ENCODE measurements around the gene HOMER1. TPM values are rescaled to one million over a fixed set of nuclear protein-coding genes. Genes with fewer than 3 reads are reported as not detected.

The HOMER1 gene
- total and polyA plus RNA-seq, 2 of the 4 experiments (the other 2 are of a cell fraction) = 1.9 to 6.8 TPM

- Histone ChIP-seq H3K36me3 (ENCODE audit: control insufficient read depth, insufficient read depth, low read length) (no peaks in the 10 kb centered on the region), H3K18ac (ENCODE audit: low read depth, low read length) (no peak overlapping the region), H3K27ac (ENCODE audit: insufficient read depth, low read length) (no peak overlapping the region), H2AK9ac (replicated peaks; ENCODE audit: low read depth, low read length, poor library complexity) (no peak overlapping the region), H2BK20ac (ENCODE audit: low read depth, low read length) (no peak overlapping the region), H3K9ac (ENCODE audit: low read depth, low read length) (no peak overlapping the region), H3K79me1 (ENCODE audit: low read depth in 1 of 2, low read length in 2 of 2) (no peaks in the 10 kb centered on the region), H3K14ac (replicated peaks; ENCODE audit: low read depth, low read length) (no peak overlapping the region), H2AFZ (replicated peaks; ENCODE audit: low read length, poor library complexity) (no peak overlapping the region), H2BK120ac (ENCODE audit: low read depth, low read length) (no peak overlapping the region), H4K5ac (ENCODE audit: low read depth, low read length) (no peak overlapping the region), H3K27me3 (ENCODE audit: control insufficient read depth, insufficient read depth, low read length) (0 out of 2 replicates have a peak, but pooled peaks cover 2% of the 10 kb centered on the region), H2BK15ac (ENCODE audit: low read depth, low read length) (no peak overlapping the region), H3K4me1 (ENCODE audit: control insufficient read depth, insufficient read depth, low read length) (peaks cover 1% of the 10 kb centered on the region), H4K91ac (ENCODE audit: insufficient read depth, low read depth, low read length) (no peak overlapping the region), H3K23ac (ENCODE audit: low read depth, low read length) (no peak overlapping the region), H4K8ac (ENCODE audit: low read depth in 2 of 2, low read length in 2 of 2) (no peak overlapping the region), H4K20me1 (ENCODE audit: insufficient read depth, low read length) (no peaks in the 10 kb centered on the region), H3K4me3 (ENCODE audit: insufficient read depth, low read depth, low read length) (no peak overlapping the region), H2AK5ac (ENCODE audit: low read depth, low read length) (no peak overlapping the region), H3K9me3 (ENCODE audit: control insufficient read depth, insufficient read depth, low read length) (no peaks in the 10 kb centered on the region), H3K4me2 (ENCODE audit: low read depth, low read length) (no peak overlapping the region), H2BK5ac (ENCODE audit: low read depth, low read length, poor library complexity, severe bottlenecking) (no peak overlapping the region), H3K9me1 (ENCODE audit: insufficient read depth, low read length) (peaks cover 7% of the 10 kb centered on the region; the same call in 1 of the 2 replicates), H3K56ac (ENCODE audit: extremely low read depth, insufficient read depth, low read length) (no peak overlapping the region), H3K4ac (ENCODE audit: low read depth, low read length) (no peak overlapping the region)
- dilution Hi-C loops (cut with HindIII; ENCODE audit: low sequenced_read_pairs, unreplicated experiment) (no loop called here), intact Hi-C loops (cut with micrococcal nuclease) (loop anchor here (5.0 kb wide), 1 partner anchor 525 kb away; no protein-coding TSS in a partner anchor), in situ Hi-C loops (cut with MboI; ENCODE audit: low sequenced_read_pairs) (no loop called here)
- no TSS peak for BruUV-seq (replicated peaks)
- no peak for ATAC-seq (ENCODE audit: low read depth)
- TF ChIP-seq SMC3 (IDR thresholded peaks at IDR 0.05; ENCODE audit: low read depth, low read length) = no peak
- no peak for TF ChIP-seq CEBPB (IDR thresholded peaks at IDR 0.05; ENCODE audit: low read depth, low read length)
- TF ChIP-seq BHLHE40 (IDR thresholded peaks at IDR 0.05; ENCODE audit: low read depth, low read length) = no peak
- TF ChIP-seq MAFK (IDR thresholded peaks at IDR 0.05; ENCODE audit: low read depth, low read length) = no peak
- TF ChIP-seq RFX5 (IDR thresholded peaks at IDR 0.05; ENCODE audit: low read depth, low read length) = no peak
- no peak for TF ChIP-seq ELK1 (IDR thresholded peaks at IDR 0.05; ENCODE audit: borderline replicate concordance, low read depth, low read length)
- no peak for TF ChIP-seq MXI1 (IDR thresholded peaks at IDR 0.05; ENCODE audit: borderline replicate concordance, low read depth, low read length)
- TF ChIP-seq NFE2L2 (IDR thresholded peaks at IDR 0.05; ENCODE audit: low read depth, low read length) = no peak
- no peak for TF ChIP-seq RCOR1 (IDR thresholded peaks at IDR 0.05; ENCODE audit: insufficient replicate concordance, low read length)
- TF ChIP-seq CHD1 (IDR thresholded peaks at IDR 0.05; ENCODE audit: low read depth, low read length) = no peak
- TF ChIP-seq FOS (IDR thresholded peaks at IDR 0.05; ENCODE audit: low read depth, low read length) = no peak
- TF ChIP-seq CTCF (conservative IDR thresholded peaks at IDR 0.05; ENCODE audit: low read depth, low read length) = no peak
- TF ChIP-seq POLR2A (IDR thresholded peaks at IDR 0.05; ENCODE audit: low read depth, low read length) = no peak
- no peak for TF ChIP-seq MAZ (IDR thresholded peaks at IDR 0.05; ENCODE audit: borderline replicate concordance, low read depth, low read length)
- no peak for TF ChIP-seq RAD21 (IDR thresholded peaks at IDR 0.05; ENCODE audit: low read length)
- no peak for TF ChIP-seq USF2 (IDR thresholded peaks at IDR 0.05; ENCODE audit: low read depth, low read length)
- POLR2A ChIA-PET (ENCODE audit: unreplicated experiment) = no interaction called here
- DNase-seq = no peak
- WGBS, 2 experiments (ENCODE audit: extremely low coverage in 2 of 2, insufficient read length in 1 of 2) = 80% methylated on average over 1 of the region's 3 CpGs; no CpG with 5 or more reads in 1 of the 2 experiments
- CTCF ChIA-PET = interaction anchor here (1.5 kb wide), 1 partner anchor 536 kb away, joined by 4 read pairs; no protein-coding TSS in a partner anchor
Measured at GRCh38 chr5:79547429-79547822, 33.5 kb upstream of the HOMER1 start.
